NCI-H526 treated with DMSO at 0.1 percent for 48 hours (cell line): ENCODE data around the gene HCN3.
"Not testable (repeated sequence)": the region's sequence is repeated elsewhere in the genome, so short reads cannot be mapped to it uniquely, and the experiment has no call there.

ENCODE experiments used
- DNase-seq: peaks from one replicate; lab custom pipeline; 2025; lab: John Stamatoyannopoulos, UW

Gene HCN3

DNA sequence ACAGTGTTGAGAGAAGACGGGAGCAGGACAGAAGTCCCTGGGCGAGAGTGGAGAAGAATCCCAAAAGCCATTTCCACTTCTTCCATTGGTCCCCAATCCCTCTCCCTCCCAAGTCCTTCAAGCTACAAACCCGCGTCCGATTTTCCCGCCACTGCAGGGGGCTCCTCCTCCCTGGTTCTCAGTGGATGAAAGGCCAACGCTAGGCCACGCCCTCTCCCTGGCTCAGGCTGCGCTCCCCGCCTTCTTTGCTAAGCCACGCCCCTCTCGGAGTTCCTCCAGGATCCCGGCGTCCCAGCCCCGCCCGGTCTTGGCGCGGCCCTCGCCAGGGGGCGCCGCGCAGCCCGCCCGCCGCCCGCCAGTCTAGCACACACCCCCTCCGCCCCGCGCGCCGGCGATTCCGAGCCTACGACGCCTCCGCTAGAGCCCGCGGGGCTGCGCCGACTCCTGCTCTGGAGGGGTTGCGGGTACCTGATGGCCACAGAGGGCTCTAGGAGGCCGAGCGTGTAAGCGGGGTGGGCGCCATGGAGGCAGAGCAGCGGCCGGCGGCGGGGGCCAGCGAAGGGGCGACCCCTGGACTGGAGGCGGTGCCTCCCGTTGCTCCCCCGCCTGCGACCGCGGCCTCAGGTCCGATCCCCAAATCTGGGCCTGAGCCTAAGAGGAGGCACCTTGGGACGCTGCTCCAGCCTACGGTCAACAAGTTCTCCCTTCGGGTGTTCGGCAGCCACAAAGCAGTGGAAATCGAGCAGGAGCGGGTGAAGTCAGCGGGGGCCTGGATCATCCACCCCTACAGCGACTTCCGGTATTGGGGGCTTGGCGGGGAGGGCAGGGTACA, at the start of gene HCN3:
HCN3 (plus strand) TSS at position 394 of the 832 bp plus-strand sequence; CDS start at position 522, 128 bp downstream.
- peak; percentile 100 for DNase-seq

DNA sequence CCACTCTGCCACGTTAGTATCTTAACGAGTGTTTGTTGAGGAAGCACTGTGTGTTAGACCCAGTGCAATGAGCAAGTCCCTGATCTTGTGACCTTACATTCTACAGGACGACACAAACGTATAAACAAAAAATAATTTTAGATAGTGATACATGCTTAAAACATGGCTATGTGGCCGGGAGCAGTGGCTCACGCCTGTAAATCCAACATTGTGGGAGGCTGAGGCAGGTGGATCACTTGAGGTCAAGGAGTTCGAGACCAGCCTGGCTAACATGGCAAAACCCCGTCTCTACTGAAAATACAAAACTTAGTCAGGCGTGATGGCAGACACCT, 49.2 kb upstream of the HCN3 start:
- DNase-seq, result no peak

- DNase-seq, result not testable (repeated sequence)
These were observed 46.0 kb upstream of the HCN3 start for GRCh38 chr1:155231302-155231701.

GRCh38 chr1:155232001-155232978, 45.0 kb upstream of the HCN3 start:
- not testable (repeated sequence) for DNase-seq

DNA sequence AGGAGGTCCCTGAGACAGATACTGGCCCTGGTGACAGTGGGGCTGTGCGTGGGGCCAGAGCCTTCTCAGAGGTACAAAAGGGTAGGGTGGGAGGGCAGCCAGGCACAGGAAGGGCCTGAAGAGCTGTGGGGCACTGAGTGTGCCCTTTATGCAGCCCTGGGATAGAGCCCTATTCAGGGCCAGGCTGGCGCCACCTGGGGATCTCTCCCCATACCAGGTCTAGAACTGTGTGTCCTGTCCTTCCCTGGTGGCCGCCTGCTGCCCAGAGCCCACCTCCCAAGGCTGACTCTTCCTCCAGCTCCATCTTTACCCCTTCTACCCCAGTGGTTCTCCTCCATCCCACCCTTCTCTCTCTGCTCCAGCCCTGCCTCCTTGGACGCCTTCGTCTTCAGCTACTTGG, 43.8 kb upstream of the HCN3 start:
- not testable (repeated sequence) for DNase-seq

- not testable (repeated sequence) for DNase-seq
These were observed 41.9 kb upstream of the HCN3 start for GRCh38 chr1:155235375-155235774.

DNA sequence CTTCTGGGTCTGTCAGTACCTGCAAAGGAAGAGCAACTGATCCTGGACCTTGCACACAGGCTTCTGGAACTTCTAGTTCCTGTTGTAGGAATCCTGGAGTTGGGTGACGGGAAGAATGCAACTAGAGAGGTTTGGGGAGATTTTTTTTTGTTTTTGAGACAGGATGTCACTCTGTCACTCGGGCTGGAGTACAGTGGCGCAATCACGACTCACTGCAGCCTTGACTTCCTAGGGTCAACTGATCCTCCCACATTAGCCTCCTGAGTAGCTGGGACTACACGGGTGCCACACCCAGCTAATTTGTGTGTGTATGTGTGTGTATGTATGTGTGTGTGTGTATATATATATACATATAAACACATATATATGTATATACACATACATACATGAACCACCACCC, 40.8 kb upstream of the HCN3 start:
- no peak for DNase-seq

DNA sequence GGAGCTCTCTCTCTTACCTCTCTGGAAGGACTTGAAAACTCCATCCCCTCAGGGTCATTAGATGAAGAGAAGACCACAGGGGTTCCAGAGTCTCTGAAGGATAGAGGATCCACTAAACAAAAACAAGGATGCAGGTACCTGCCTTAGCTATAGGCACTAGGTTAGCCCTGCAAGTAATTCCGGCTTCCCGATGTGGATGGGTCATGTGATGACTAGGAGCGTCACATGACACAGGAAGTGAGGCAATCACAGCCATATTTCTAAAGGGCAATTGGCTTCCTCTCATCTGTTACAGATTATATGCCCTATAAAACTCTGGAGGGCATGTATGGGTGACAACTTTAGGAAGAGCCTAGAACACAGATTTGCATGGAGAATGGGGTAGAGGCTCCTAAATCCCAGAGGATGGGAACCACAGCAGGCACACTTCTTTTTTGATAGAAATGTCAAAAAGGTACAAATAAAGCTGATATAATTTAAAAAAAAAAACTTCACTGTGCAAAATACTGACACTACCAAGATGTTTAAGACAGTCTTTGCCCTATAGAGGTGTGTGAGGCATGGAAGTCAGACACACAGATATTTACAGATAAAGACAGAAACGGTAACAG, 36.1 kb upstream of the HCN3 start:
- peak; percentile 79 for DNase-seq

- no peak for DNase-seq
These were observed 35.4 kb upstream of the HCN3 start for GRCh38 chr1:155241841-155242264.

DNA sequence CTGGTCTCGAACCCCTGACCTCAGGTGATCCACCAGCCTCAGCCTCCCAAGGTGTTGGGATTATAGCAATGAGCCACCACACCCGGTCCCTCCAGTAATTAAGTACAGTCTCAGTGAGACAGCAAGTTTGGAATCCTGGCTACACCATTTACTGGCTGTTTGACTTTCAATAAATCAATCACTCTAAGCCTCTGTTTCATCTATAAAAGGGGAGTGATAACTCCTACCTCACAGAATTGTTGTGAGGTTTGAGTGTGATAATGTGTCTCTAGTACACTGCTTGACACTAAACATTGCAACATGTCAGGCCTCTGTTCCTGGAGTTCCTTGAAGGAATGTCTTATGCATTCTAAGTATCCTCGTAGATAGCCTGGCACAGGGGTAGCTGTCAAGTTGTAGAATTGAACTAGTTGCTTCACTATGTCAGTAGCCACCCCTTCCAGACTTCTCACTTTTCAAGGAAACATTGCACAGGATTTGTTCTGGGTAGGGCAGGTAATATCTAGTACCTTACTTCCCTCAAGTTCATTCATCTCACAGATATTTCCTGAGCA, 34.4 kb upstream of the HCN3 start:
- no peak for DNase-seq

GRCh38 chr1:155244368-155245162, 32.7 kb upstream of the HCN3 start:
- DNase-seq, result peak; percentile 99

DNA sequence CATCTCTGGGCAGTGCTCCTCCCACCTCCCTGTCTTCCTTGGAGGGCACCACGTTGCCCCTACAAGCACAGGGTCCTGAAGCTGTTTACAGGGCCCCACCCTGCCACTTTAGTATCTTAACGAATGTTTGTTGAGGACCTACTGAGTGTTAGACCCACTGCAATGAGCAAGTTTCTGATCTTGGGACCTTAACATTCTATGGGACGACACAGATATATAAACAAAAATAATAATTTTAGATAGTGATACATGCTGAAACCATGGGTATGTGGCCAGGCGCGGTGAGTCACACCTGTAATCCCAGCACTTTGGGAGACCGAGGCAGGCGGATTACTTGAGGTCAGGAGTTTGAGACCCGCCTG, 32.1 kb upstream of the HCN3 start:
- no peak for DNase-seq

- not testable (repeated sequence) for DNase-seq
These were observed 30.5 kb upstream of the HCN3 start for GRCh38 chr1:155246796-155247195.

- DNase-seq, result no peak
These were observed 29.4 kb upstream of the HCN3 start for GRCh38 chr1:155247667-155248553.

DNA sequence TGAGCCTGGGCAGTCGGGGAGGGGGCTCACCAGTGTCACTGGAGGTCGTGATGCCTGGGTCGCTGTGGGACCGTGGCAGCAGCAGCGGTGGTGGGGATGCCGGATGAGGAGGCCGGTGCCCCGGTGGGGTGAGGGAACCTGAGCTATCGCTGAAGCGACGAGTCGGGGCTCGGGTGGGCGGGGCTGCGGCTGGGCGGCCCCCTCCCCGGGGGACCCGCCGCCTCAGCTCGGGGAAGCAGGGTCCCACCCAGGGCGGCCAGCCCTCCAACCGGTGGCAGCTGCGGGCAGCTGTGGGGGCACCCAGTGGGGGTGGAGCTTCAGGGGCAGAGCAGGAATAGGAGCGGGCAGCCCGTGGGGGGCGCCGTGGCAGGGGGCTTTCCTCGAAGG, 27.0 kb upstream of the HCN3 start:
- no peak for DNase-seq

DNA sequence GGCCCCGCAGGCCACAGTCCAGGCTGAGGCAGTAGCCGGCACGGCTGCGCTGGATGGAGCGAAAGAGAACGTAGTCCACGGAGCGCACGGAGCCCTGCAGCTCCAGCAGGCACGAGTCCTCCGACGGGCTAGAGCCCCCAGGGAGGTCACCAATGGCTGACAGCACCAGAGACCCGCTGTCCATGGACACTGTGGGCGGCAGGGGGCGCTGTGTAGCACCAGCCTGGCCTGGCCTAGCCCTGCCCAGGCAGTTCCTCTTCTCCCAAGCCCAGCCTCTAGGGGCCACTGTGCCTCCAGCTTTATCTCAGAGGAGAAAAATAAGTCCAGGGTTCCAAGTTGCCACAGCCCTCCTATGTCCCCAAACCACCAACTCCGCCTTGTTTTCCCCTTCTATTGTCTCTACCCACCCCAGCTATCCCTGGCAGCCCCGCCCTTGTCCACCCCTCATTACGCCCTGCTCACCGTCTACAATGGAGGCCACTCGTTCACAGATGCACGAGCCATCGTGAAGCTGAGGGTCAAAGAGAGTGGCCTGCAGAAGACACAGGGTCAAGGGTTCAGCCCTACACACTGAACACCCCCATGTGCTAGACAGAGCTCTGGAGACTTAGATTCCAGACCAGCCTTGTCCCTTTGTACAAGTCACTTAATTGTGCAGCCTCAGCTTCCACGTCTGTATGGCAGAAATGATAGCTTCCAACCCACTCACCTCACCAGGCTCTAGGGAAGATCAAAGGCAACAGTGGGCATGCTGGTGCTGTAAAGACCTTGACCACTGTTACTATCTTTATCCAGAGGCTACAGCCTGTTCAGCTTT, 26.4 kb upstream of the HCN3 start:
- peak; percentile 98 for DNase-seq

- no peak for DNase-seq
These were observed 25.7 kb upstream of the HCN3 start for GRCh38 chr1:155251566-155251965.

DNA sequence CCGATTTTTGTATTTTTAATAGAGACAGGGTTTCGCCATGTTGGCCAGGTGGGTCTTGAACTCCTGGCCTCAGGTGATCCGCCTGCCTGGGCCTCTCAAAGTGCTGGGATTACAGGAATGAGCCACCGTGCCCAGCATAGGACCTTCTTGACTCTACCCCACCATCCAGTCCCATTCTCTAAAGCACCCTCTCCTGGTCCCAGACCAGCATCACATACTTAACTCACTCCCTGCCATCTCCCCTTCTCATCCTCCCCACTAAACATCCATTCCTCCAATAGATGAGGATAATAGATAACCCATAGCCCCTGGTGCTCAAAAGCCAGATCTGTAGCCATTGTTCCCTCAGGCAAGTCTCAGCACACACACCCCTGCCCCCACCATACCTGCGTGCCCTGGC, 24.1 kb upstream of the HCN3 start:
- no peak for DNase-seq

GRCh38 chr1:155253797-155254196, 23.5 kb upstream of the HCN3 start:
- DNase-seq, result no peak
